ENCODE results near the gene C9orf43.

GRCh38 chr9:113387560-113388230 lies 22.9 kb upstream of the C9orf43 start:
- TF ChIP-seq GATA2 (IDR thresholded peaks at IDR 0.05; ENCODE audit: low read depth, low read length), result no peak
- TF ChIP-seq GATA3 (IDR thresholded peaks at IDR 0.05; ENCODE audit: low read depth, low read length), result no peak

Measured in SH-SY5Y (cell line).